ENCODE measurements around the gene GFRA1. TPM values are rescaled to one million over a fixed set of nuclear protein-coding genes. Genes with fewer than 3 reads are reported as not detected.

GFRA1 gene
- total RNA-seq, 2 donors from 2014 or later, result 1.6 to 3.1 TPM

DNA sequence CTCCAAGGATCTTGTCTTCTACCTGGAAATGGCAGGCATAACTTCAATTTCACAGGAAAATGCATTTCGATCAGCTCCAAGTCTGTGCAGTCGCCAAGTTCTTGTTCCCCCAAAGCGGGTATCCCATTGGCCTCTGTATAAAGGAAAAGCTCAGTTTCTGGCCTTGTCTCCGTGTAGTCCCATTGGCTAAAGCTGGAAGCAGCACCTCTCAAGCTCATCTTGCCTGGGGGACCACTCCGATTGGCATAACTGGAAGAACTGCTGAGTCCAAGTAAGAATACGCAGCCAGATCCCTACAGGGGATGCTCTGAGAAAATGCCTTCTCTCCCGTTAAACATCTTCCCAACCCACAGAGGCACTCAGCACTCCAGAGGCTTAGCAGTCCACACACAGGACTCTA lies 205.2 kb downstream of the GFRA1 start:
- Mint-ChIP-seq H3K36me3 (ENCODE audit: low read depth) (no peaks in the 10 kb centered on the region), H3K27me3 (ENCODE audit: insufficient read depth) (no peaks in the 10 kb centered on the region), H3K27ac (no peak overlapping the region), H3K9me3 (no peaks in the 10 kb centered on the region), H3K4me1 (peaks cover 10% of the 10 kb centered on the region), H3K4me3 (no peak overlapping the region)
- no peaks in the 10 kb centered on the region for H3K9me3 ChIP-seq (ENCODE audit: control insufficient read depth, low read length)
- no peak overlapping the region for H3K4me3 ChIP-seq (ENCODE audit: low read length)
- TF ChIP-seq, protein P1, sequence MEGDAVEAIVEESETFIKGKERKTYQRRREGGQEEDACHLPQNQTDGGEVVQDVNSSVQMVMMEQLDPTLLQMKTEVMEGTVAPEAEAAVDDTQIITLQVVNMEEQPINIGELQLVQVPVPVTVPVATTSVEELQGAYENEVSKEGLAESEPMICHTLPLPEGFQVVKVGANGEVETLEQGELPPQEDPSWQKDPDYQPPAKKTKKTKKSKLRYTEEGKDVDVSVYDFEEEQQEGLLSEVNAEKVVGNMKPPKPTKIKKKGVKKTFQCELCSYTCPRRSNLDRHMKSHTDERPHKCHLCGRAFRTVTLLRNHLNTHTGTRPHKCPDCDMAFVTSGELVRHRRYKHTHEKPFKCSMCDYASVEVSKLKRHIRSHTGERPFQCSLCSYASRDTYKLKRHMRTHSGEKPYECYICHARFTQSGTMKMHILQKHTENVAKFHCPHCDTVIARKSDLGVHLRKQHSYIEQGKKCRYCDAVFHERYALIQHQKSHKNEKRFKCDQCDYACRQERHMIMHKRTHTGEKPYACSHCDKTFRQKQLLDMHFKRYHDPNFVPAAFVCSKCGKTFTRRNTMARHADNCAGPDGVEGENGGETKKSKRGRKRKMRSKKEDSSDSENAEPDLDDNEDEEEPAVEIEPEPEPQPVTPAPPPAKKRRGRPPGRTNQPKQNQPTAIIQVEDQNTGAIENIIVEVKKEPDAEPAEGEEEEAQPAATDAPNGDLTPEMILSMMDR (conservative IDR thresholded peaks at IDR 0.05), result no peak
- 88 to 92% methylated on average over 5 to 7 of the region's 7 CpGs for WGBS, 2 experiments (ENCODE audit: insufficient coverage in 1 of 2, insufficient read length in 1 of 2)
- no peaks in the 10 kb centered on the region for H3K4me1 ChIP-seq (ENCODE audit: control insufficient read depth, insufficient read depth, low read length)
- H3K9ac ChIP-seq (ENCODE audit: extremely low read depth, low read length, poor library complexity, severe bottlenecking), result no peak overlapping the region
- H3K27ac ChIP-seq (ENCODE audit: low read depth, low read length), result no peak overlapping the region
- H3K36me3 ChIP-seq (ENCODE audit: control insufficient read depth, insufficient read depth, low read length), result no peaks in the 10 kb centered on the region
- DNase-seq, result no peak
- no peaks in the 10 kb centered on the region for H3K27me3 ChIP-seq (ENCODE audit: control insufficient read depth, insufficient read depth, low read length, poor library complexity, severe bottlenecking)

DNA sequence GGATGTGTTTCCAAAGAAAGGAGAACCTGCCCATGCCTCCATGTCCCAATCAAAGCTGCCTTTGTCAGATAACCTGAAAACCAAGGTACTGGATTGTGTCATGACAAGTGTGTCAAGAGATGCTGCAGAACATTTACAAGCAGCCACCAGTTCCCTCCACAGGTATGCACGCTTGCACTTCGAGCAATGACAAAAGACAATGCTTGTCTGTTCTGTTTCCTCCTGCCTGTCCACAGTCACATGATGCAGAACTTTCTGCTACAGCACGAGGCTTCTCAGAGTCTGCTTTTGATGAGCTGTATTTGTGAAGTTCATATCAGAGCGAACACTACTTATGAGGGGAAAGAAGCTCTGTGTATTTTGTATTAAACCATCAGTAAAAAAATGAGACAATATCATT lies 209.9 kb downstream of the GFRA1 start:
- H3K9me3 ChIP-seq (ENCODE audit: control insufficient read depth, low read length), result no peaks in the 10 kb centered on the region
- TF ChIP-seq, protein P1 (conservative IDR thresholded peaks at IDR 0.05), result no peak
- Mint-ChIP-seq H3K4me1 (peaks cover 19% of the 10 kb centered on the region), H3K4me3 (no peak overlapping the region), H3K9me3 (no peaks in the 10 kb centered on the region), H3K27me3 (ENCODE audit: insufficient read depth) (no peaks in the 10 kb centered on the region), H3K36me3 (ENCODE audit: low read depth) (no peaks in the 10 kb centered on the region), H3K27ac (no peak overlapping the region)
- no peaks in the 10 kb centered on the region for H3K4me1 ChIP-seq (ENCODE audit: control insufficient read depth, insufficient read depth, low read length)
- H3K36me3 ChIP-seq (ENCODE audit: control insufficient read depth, insufficient read depth, low read length), result no peaks in the 10 kb centered on the region
- no peak overlapping the region for H3K27ac ChIP-seq (ENCODE audit: low read depth, low read length)
- no peaks in the 10 kb centered on the region for H3K27me3 ChIP-seq (ENCODE audit: control insufficient read depth, insufficient read depth, low read length, poor library complexity, severe bottlenecking)
- no peak overlapping the region for H3K4me3 ChIP-seq (ENCODE audit: low read length)
- WGBS, 2 experiments (ENCODE audit: insufficient coverage in 1 of 2, insufficient read length in 1 of 2), result 100% methylated on average over 3 of the region's 4 CpGs
- no peak overlapping the region for H3K9ac ChIP-seq (ENCODE audit: extremely low read depth, low read length, poor library complexity, severe bottlenecking)
- DNase-seq, result no peak

DNA sequence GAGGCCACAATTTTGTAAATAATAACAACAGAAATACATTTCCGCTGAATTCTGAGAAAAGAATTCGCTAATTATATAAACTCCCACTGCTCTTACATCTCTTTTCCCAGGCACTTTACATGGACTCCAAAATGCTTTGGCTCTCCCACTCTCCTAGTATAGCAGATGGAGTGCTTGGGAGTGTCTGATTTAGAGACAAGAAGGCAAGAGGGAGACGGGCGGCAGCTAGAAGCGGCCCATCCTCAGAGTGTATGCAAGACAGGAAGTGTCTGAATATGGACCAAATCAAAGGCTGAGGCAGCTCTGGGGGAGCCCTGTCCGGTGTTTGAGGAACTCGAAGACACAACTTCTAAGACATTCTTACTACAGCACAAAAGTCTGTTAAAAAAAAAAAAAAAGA lies 212.1 kb downstream of the GFRA1 start:
- H3K27me3 Mint-ChIP-seq (ENCODE audit: insufficient read depth), result no peaks in the 10 kb centered on the region
- TF ChIP-seq, protein P1 (conservative IDR thresholded peaks at IDR 0.05), result no peak
- WGBS, 2 experiments (ENCODE audit: insufficient coverage in 1 of 2, insufficient read length in 1 of 2), result 90 to 100% methylated on average over 4 to 7 of the region's 7 CpGs
- H3K27ac Mint-ChIP-seq, result no peak overlapping the region
- no peak for DNase-seq
- no peak overlapping the region for H3K9ac ChIP-seq (ENCODE audit: extremely low read depth, low read length, poor library complexity, severe bottlenecking)
- H3K36me3 Mint-ChIP-seq (ENCODE audit: low read depth), result no peaks in the 10 kb centered on the region
- H3K4me3 Mint-ChIP-seq, result no peak overlapping the region
- no peaks in the 10 kb centered on the region for H3K9me3 Mint-ChIP-seq
- peaks cover 14% of the 10 kb centered on the region for H3K4me1 Mint-ChIP-seq
- H3K4me3 ChIP-seq (ENCODE audit: low read length), result no peak overlapping the region
- H3K9me3 ChIP-seq (ENCODE audit: control insufficient read depth, low read length), result no peaks in the 10 kb centered on the region
- H3K36me3 ChIP-seq (ENCODE audit: control insufficient read depth, insufficient read depth, low read length), result no peaks in the 10 kb centered on the region
- no peak overlapping the region for H3K27ac ChIP-seq (ENCODE audit: low read depth, low read length)
- no peaks in the 10 kb centered on the region for H3K4me1 ChIP-seq (ENCODE audit: control insufficient read depth, insufficient read depth, low read length)
- H3K27me3 ChIP-seq (ENCODE audit: control insufficient read depth, insufficient read depth, low read length, poor library complexity, severe bottlenecking), result no peaks in the 10 kb centered on the region
